ENCODE measurements around the gene SELPLG.
"Not testable (repeated sequence)": the region's sequence is repeated elsewhere in the genome, so short reads cannot be mapped to it uniquely, and the experiment has no call there.

SELPLG gene

DNA sequence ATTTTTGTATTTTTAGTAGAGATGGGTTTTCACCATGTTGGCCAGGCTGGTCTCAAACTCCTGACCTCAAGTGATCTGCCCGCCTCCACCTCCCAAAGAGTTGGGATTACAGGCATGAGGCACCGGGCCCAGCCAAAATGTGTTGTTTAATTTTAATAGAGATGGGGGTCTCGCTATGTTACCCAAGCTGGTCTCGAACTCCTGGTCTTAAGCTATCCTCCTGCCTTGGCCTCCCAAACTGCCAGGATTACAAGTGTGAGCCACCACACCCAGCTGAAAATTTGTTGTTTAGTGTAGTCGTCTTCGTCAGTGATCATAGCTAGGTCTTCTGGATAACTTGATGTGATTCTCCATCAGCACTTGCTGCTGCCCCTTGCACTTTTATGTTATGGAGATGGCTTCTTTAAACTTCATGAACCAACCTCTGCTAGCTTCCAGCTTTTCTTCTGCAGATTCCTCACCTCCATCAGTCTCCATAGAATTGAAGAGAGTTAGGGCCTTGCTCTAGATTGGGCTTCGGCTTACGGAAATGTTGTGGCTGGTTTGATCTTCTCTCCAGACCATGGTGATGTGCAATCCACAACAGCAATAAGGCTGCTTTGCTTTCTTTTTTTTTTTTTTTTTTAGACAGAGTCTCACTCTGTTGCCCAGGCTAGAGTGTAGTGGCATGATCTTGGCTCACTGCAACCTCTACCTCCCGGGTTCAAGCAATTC is 58.3 kb downstream of the SELPLG start:
- Histone ChIP-seq H3K27me3 (replicated peaks) (no peaks in the 10 kb centered on the region), H3K27ac (no peak overlapping the region), H3K36me3 (replicated peaks) (no peaks in the 10 kb centered on the region), H3K4me3 (ENCODE audit: low read depth, low read length) (no peak overlapping the region)
- DNase-seq: no peak
- in situ Hi-C loops (cut with HindIII; ENCODE audit: low pct_ligation_motif_present, low sequenced_read_pairs): no loop called here
- TF ChIP-seq, protein P1, sequence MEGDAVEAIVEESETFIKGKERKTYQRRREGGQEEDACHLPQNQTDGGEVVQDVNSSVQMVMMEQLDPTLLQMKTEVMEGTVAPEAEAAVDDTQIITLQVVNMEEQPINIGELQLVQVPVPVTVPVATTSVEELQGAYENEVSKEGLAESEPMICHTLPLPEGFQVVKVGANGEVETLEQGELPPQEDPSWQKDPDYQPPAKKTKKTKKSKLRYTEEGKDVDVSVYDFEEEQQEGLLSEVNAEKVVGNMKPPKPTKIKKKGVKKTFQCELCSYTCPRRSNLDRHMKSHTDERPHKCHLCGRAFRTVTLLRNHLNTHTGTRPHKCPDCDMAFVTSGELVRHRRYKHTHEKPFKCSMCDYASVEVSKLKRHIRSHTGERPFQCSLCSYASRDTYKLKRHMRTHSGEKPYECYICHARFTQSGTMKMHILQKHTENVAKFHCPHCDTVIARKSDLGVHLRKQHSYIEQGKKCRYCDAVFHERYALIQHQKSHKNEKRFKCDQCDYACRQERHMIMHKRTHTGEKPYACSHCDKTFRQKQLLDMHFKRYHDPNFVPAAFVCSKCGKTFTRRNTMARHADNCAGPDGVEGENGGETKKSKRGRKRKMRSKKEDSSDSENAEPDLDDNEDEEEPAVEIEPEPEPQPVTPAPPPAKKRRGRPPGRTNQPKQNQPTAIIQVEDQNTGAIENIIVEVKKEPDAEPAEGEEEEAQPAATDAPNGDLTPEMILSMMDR (IDR thresholded peaks at IDR 0.05; ENCODE audit: low read depth, low read length, missing control alignments): no peak

DNA sequence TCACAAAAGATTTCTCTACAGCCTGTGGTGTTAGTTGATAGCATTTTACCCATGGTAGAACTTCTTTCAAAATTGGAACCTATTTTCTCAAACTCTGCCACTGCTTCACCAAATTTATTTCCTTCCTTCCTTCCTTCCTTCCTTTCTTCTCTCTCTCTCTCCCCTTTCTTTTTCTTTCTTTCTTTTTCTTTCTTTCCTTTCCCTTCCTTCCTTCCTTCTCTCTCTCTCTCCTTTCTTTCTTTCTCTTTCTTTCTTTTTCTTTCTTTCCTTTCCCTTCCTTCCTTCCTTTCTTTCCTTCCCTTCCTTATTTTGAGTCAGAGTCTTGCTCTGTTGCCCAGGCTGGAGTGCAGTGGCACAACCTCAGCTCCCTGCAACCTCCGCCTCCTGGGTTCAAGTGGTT is 59.4 kb downstream of the SELPLG start:
- DNase-seq; H3K27me3 ChIP-seq (replicated peaks); in situ Hi-C loops (cut with HindIII; ENCODE audit: low pct_ligation_motif_present, low sequenced_read_pairs); H3K36me3 ChIP-seq (replicated peaks); H3K27ac ChIP-seq; H3K4me3 ChIP-seq (ENCODE audit: low read depth, low read length): not testable (repeated sequence)

GRCh38 chr12:108573317-108573716 is 60.4 kb downstream of the SELPLG start:
- TF ChIP-seq, protein P1 (IDR thresholded peaks at IDR 0.05; ENCODE audit: low read depth, low read length, missing control alignments): no peak
- no peak for DNase-seq
- peaks cover 7% of the 10 kb centered on the region for H3K36me3 ChIP-seq (replicated peaks)
- in situ Hi-C loops (cut with HindIII; ENCODE audit: low pct_ligation_motif_present, low sequenced_read_pairs): no loop called here
- no peak overlapping the region for H3K4me3 ChIP-seq (ENCODE audit: low read depth, low read length)
- H3K27ac ChIP-seq: no peak overlapping the region
- no peaks in the 10 kb centered on the region for H3K27me3 ChIP-seq (replicated peaks)

- TF ChIP-seq, protein P1 (IDR thresholded peaks at IDR 0.05; ENCODE audit: low read depth, low read length, missing control alignments): no peak
- in situ Hi-C loops (cut with HindIII; ENCODE audit: low pct_ligation_motif_present, low sequenced_read_pairs): no loop called here
- no peaks in the 10 kb centered on the region for H3K27me3 ChIP-seq (replicated peaks)
- DNase-seq: no peak
- H3K4me3 ChIP-seq (ENCODE audit: low read depth, low read length): no peak overlapping the region
- H3K36me3 ChIP-seq (replicated peaks): peaks cover 14% of the 10 kb centered on the region
- no peak overlapping the region for H3K27ac ChIP-seq
Observed at GRCh38 chr12:108572166-108572790, 61.4 kb downstream of the SELPLG start.

Measured in brain microvascular endothelial cell (primary cell).